ENCODE measurements around the gene MOB2.

DNA sequence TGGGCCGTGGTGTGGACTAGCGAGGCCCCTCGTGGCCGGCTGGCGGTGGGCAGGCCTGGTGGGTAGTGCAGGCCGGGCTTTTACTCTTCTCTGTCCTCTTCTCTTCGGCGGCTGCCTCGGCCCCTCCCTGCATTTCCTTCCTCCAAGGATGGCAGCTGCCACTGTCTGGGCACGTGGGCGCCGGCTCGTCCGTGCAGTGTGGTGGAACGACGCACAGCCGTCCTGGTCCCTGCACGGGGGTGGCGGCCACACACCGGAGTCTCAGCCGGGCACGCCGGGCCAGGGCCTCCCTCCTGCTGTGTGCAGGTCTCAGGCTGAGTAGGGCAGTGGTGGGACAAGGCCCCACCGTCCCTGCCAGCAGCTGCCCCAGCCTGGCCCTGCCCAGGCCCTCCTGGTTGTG, 37.7 kb downstream of the MOB2 start:
- TF ChIP-seq POLR2A (IDR thresholded peaks at IDR 0.05), result no peak
- TF ChIP-seq, protein P1, sequence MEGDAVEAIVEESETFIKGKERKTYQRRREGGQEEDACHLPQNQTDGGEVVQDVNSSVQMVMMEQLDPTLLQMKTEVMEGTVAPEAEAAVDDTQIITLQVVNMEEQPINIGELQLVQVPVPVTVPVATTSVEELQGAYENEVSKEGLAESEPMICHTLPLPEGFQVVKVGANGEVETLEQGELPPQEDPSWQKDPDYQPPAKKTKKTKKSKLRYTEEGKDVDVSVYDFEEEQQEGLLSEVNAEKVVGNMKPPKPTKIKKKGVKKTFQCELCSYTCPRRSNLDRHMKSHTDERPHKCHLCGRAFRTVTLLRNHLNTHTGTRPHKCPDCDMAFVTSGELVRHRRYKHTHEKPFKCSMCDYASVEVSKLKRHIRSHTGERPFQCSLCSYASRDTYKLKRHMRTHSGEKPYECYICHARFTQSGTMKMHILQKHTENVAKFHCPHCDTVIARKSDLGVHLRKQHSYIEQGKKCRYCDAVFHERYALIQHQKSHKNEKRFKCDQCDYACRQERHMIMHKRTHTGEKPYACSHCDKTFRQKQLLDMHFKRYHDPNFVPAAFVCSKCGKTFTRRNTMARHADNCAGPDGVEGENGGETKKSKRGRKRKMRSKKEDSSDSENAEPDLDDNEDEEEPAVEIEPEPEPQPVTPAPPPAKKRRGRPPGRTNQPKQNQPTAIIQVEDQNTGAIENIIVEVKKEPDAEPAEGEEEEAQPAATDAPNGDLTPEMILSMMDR (IDR thresholded peaks at IDR 0.05), result no peak
- TF ChIP-seq POLR2AphosphoS5 (IDR thresholded peaks at IDR 0.05), result no peak

All from suprapubic skin (tissue), 4 donors.